Hippocampal formation (tissue), 2 donors: ENCODE measurements around the gene NINJ1.
"Not testable (repeated sequence)": the region's sequence is repeated elsewhere in the genome, so short reads cannot be mapped to it uniquely, and the experiment has no call there.

ENCODE experiments used
- DNase-seq, 2 donors: peaks; one replicate each; lab custom pipeline; 2025; lab: John Stamatoyannopoulos, UW

NINJ1 gene

GRCh38 chr9:93159601-93160471 lies 25.8 kb upstream of the NINJ1 start:
- DNase-seq = peak; percentile 29 to 73

GRCh38 chr9:93156475-93157008 lies 22.5 kb upstream of the NINJ1 start:
- DNase-seq = no peak

GRCh38 chr9:93155716-93156474 lies 21.8 kb upstream of the NINJ1 start:
- DNase-seq = peak; percentile 65 to 86

GRCh38 chr9:93154293-93154903 lies 20.3 kb upstream of the NINJ1 start:
- no peak for DNase-seq

- DNase-seq = no peak
Observed at GRCh38 chr9:93151097-93151784, 17.2 kb upstream of the NINJ1 start.

- DNase-seq = no peak
Observed at GRCh38 chr9:93149361-93149760, 15.3 kb upstream of the NINJ1 start.

- no peak for DNase-seq
Observed at GRCh38 chr9:93148721-93149120, 14.7 kb upstream of the NINJ1 start.

GRCh38 chr9:93147632-93148031 lies 13.6 kb upstream of the NINJ1 start:
- no peak for DNase-seq

GRCh38 chr9:93146696-93147095 lies 12.6 kb upstream of the NINJ1 start:
- DNase-seq = not testable (repeated sequence)

GRCh38 chr9:93143830-93144530 lies 9.9 kb upstream of the NINJ1 start:
- DNase-seq = peak; percentile 86 to 96

GRCh38 chr9:93141771-93142483 lies 7.9 kb upstream of the NINJ1 start:
- no peak for DNase-seq

- no peak for DNase-seq
Observed at GRCh38 chr9:93139365-93140182, 5.5 kb upstream of the NINJ1 start.

- DNase-seq = no peak
Observed at GRCh38 chr9:93138171-93138764, 4.2 kb upstream of the NINJ1 start.

GRCh38 chr9:93137362-93137761 lies 3.3 kb upstream of the NINJ1 start:
- no peak for DNase-seq

- DNase-seq = peak in 1 of 2 donors; percentile 62
Observed at GRCh38 chr9:93136011-93136440, 2.0 kb upstream of the NINJ1 start.

- DNase-seq = no peak
Observed at GRCh38 chr9:93134740-93135444, 841 bp upstream of the NINJ1 start.

GRCh38 chr9:93133681-93134014 lies 403 bp downstream of the NINJ1 start:
- peak in 1 of 2 donors; percentile 36 for DNase-seq

- peak in 1 of 2 donors; percentile 58 for DNase-seq
Observed at GRCh38 chr9:93132946-93133680, 938 bp downstream of the NINJ1 start.
